ENCODE results near the gene GPRIN2. TPM values are rescaled to one million over a fixed set of nuclear protein-coding genes. Genes with fewer than 3 reads are reported as not detected.

GPRIN2 gene
- total and polyA plus RNA-seq, 4 experiments from 2014 or later: not detected

DNA sequence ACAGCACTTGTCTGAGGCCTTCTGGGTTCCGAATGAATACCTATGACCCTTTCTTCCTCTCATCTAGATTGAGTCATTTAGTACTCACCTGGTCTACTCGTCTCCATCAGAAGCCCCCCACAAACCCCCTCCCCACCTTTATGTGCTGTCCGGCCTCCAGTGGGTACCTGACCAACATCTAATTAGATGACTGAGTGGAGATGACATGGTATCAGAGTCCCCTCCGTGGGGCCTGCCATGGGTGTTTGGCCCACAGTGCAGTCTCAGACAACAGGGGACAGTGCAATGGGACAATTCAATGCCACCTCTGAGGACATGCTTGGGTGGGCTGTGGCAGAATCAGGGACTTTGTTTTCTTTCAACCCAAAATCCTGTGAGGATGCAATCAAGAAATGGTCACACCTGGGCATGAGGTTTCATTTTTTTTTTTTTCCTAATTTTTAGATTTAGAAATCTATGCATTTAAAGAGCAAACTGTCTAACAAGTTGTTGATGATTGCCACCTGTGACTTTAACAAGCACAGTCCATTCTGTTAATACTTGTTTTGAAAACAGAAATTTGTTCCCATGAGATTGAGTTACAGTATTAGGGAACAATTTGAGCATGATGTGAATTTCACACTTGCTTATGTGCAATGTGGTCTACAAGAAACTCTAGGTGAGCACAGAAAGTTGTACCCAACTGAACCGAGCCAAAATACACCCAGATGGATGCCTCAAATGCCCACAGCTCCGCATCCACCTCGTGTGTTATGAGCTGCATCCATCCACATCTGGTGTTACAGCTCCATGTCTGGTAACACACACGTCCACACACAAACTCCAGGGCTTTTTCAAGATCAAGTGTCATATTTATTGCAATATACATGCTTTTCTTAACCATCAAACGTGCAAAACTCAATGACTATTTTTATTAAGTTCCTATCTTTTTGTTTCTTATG is 27.5 kb downstream of the GPRIN2 start:
- H3K36me3 ChIP-seq (ENCODE audit: insufficient read depth, low read length): no peaks in the 10 kb centered on the region
- Mint-ChIP-seq H3K4me3 (no peak overlapping the region), H3K9me3 (no peaks in the 10 kb centered on the region), H3K27ac (no peak overlapping the region), H3K4me1 (no peaks in the 10 kb centered on the region), H3K36me3 (no peaks in the 10 kb centered on the region), H3K27me3 (no peaks in the 10 kb centered on the region)
- H3K4me3 ChIP-seq (ENCODE audit: low read length in 2 of 2): no peak overlapping the region
- intact Hi-C loops (cut with micrococcal nuclease): no loop called here
- ChIA-PET CTCF (ENCODE audit: partially characterized antibody) (interaction anchor here (1.4 kb wide), 1 partner anchor 16 kb away, joined by 3 read pairs; no protein-coding TSS in a partner anchor), POLR2A (ENCODE audit: partially characterized antibody) (no interaction called here)
- no peaks in the 10 kb centered on the region for H3K9me3 ChIP-seq (ENCODE audit: control insufficient read depth in 1 of 2, low read length in 2 of 2)
- no peaks in the 10 kb centered on the region for H3K27me3 ChIP-seq (ENCODE audit: insufficient read depth, low read length)
- no peak for DNase-seq
- no peak overlapping the region for H3K27ac ChIP-seq (ENCODE audit: low read depth, low read length)
- H3K4me1 ChIP-seq (ENCODE audit: insufficient read depth, low read length): no peaks in the 10 kb centered on the region

- intact Hi-C loops (cut with micrococcal nuclease): no loop called here
- H3K36me3 Mint-ChIP-seq: no peaks in the 10 kb centered on the region
- H3K27ac Mint-ChIP-seq: no peak overlapping the region
- no peaks in the 10 kb centered on the region for H3K36me3 ChIP-seq (ENCODE audit: insufficient read depth, low read length)
- POLR2A ChIA-PET (ENCODE audit: partially characterized antibody): no interaction called here
- H3K4me1 Mint-ChIP-seq: no peaks in the 10 kb centered on the region
- H3K4me1 ChIP-seq (ENCODE audit: insufficient read depth, low read length): no peaks in the 10 kb centered on the region
- no peaks in the 10 kb centered on the region for H3K9me3 Mint-ChIP-seq
- H3K4me3 Mint-ChIP-seq: no peak overlapping the region
- H3K9me3 ChIP-seq (ENCODE audit: control insufficient read depth in 1 of 2, low read length in 2 of 2): no peaks in the 10 kb centered on the region
- H3K27me3 Mint-ChIP-seq: no peaks in the 10 kb centered on the region
- no peak overlapping the region for H3K4me3 ChIP-seq (ENCODE audit: low read length in 2 of 2)
- peak in 1 of 5 donors; percentile 29 for DNase-seq
- H3K27me3 ChIP-seq (ENCODE audit: insufficient read depth, low read length): no peaks in the 10 kb centered on the region
- no peak overlapping the region for H3K27ac ChIP-seq (ENCODE audit: low read depth, low read length)
- CTCF ChIA-PET (ENCODE audit: partially characterized antibody): no interaction called here
These were observed 28.2 kb downstream of the GPRIN2 start for GRCh38 chr10:46528171-46528671.

GRCh38 chr10:46527241-46527811 is 29.1 kb downstream of the GPRIN2 start:
- H3K4me1 ChIP-seq (ENCODE audit: insufficient read depth, low read length): no peaks in the 10 kb centered on the region
- no peaks in the 10 kb centered on the region for H3K36me3 ChIP-seq (ENCODE audit: insufficient read depth, low read length)
- no peaks in the 10 kb centered on the region for H3K4me1 Mint-ChIP-seq
- intact Hi-C loops (cut with micrococcal nuclease): no loop called here
- H3K36me3 Mint-ChIP-seq: no peaks in the 10 kb centered on the region
- no peak overlapping the region for H3K27ac ChIP-seq (ENCODE audit: low read depth, low read length)
- no peak overlapping the region for H3K4me3 Mint-ChIP-seq
- H3K9me3 ChIP-seq (ENCODE audit: control insufficient read depth in 1 of 2, low read length in 2 of 2): no peaks in the 10 kb centered on the region
- no peaks in the 10 kb centered on the region for H3K9me3 Mint-ChIP-seq
- ChIA-PET CTCF (ENCODE audit: partially characterized antibody) (no interaction called here), POLR2A (ENCODE audit: partially characterized antibody) (no interaction called here)
- H3K27ac Mint-ChIP-seq: no peak overlapping the region
- no peaks in the 10 kb centered on the region for H3K27me3 Mint-ChIP-seq
- no peak overlapping the region for H3K4me3 ChIP-seq (ENCODE audit: low read length in 2 of 2)
- DNase-seq: peak in 1 of 5 donors; percentile 19
- H3K27me3 ChIP-seq (ENCODE audit: insufficient read depth, low read length): no peaks in the 10 kb centered on the region

DNA sequence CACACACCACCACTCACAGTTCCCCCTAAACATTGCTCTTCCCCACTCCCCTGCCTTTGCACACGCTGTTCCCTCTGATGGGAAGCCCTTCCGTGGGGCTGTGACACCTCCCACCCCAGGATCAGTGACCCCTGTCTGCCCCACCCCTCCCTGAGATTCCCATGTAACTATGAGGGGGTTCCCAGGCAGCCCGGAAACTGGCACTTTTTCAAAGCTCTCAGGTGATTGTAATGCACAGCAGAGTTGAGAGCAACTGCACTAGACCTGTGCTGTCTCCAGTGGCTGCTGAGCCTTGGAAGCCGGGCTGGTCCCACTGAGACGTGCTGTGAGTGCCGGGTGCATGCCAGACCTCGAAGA is 29.8 kb downstream of the GPRIN2 start:
- H3K4me1 ChIP-seq (ENCODE audit: insufficient read depth, low read length): no peaks in the 10 kb centered on the region
- H3K4me3 Mint-ChIP-seq: no peak overlapping the region
- no peak overlapping the region for H3K27ac Mint-ChIP-seq
- no peaks in the 10 kb centered on the region for H3K9me3 Mint-ChIP-seq
- H3K4me3 ChIP-seq (ENCODE audit: low read length in 2 of 2): no peak overlapping the region
- H3K36me3 Mint-ChIP-seq: no peaks in the 10 kb centered on the region
- intact Hi-C loops (cut with micrococcal nuclease): no loop called here
- H3K27me3 Mint-ChIP-seq: no peaks in the 10 kb centered on the region
- POLR2A ChIA-PET (ENCODE audit: partially characterized antibody): no interaction called here
- CTCF ChIA-PET (ENCODE audit: partially characterized antibody): no interaction called here
- DNase-seq: peak in 1 of 5 donors; percentile 23
- no peaks in the 10 kb centered on the region for H3K9me3 ChIP-seq (ENCODE audit: control insufficient read depth in 1 of 2, low read length in 2 of 2)
- no peaks in the 10 kb centered on the region for H3K27me3 ChIP-seq (ENCODE audit: insufficient read depth, low read length)
- no peaks in the 10 kb centered on the region for H3K4me1 Mint-ChIP-seq
- no peaks in the 10 kb centered on the region for H3K36me3 ChIP-seq (ENCODE audit: insufficient read depth, low read length)
- H3K27ac ChIP-seq (ENCODE audit: low read depth, low read length): no peak overlapping the region

DNA sequence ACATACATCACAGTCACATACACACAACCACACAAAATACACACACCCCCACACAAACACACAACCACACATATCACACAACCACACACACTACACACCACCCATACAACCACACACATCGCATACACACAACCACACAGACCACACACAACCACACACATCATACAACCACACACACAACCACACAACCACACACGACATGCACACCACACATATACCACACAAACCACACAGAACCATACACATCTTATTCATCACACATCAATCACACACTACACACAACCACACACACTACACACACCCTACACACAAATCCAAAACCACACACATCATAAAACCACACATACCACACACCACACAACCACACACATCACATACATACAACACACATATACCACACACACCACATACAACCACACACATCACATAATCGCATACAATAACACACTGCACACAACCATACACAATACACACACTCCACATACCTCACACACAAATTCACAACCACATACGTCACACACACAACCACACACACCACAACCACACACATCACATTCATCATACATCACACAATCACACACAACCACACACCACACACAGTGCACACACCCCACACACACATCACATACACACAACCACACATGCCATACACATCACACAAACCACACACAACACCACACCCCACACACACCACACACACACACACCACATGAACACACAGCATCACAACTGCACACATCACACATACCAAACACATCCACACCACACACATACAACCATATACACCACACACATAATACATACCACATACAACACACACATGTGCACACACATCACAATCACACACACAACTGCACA is 30.4 kb downstream of the GPRIN2 start:
- intact Hi-C loops (cut with micrococcal nuclease): no loop called here
- no peaks in the 10 kb centered on the region for H3K36me3 Mint-ChIP-seq
- no peaks in the 10 kb centered on the region for H3K27me3 Mint-ChIP-seq
- no peaks in the 10 kb centered on the region for H3K4me1 ChIP-seq (ENCODE audit: insufficient read depth, low read length)
- H3K27me3 ChIP-seq (ENCODE audit: insufficient read depth, low read length): no peaks in the 10 kb centered on the region
- ChIA-PET POLR2A (ENCODE audit: partially characterized antibody) (no interaction called here), CTCF (ENCODE audit: partially characterized antibody) (no interaction called here)
- H3K36me3 ChIP-seq (ENCODE audit: insufficient read depth, low read length): no peaks in the 10 kb centered on the region
- no peak overlapping the region for H3K27ac Mint-ChIP-seq
- H3K27ac ChIP-seq (ENCODE audit: low read depth, low read length): no peak overlapping the region
- H3K9me3 Mint-ChIP-seq: no peaks in the 10 kb centered on the region
- no peaks in the 10 kb centered on the region for H3K4me1 Mint-ChIP-seq
- H3K9me3 ChIP-seq (ENCODE audit: control insufficient read depth in 1 of 2, low read length in 2 of 2): no peaks in the 10 kb centered on the region
- no peak overlapping the region for H3K4me3 Mint-ChIP-seq
- H3K4me3 ChIP-seq (ENCODE audit: low read length in 2 of 2): no peak overlapping the region
- DNase-seq: no peak

DNA sequence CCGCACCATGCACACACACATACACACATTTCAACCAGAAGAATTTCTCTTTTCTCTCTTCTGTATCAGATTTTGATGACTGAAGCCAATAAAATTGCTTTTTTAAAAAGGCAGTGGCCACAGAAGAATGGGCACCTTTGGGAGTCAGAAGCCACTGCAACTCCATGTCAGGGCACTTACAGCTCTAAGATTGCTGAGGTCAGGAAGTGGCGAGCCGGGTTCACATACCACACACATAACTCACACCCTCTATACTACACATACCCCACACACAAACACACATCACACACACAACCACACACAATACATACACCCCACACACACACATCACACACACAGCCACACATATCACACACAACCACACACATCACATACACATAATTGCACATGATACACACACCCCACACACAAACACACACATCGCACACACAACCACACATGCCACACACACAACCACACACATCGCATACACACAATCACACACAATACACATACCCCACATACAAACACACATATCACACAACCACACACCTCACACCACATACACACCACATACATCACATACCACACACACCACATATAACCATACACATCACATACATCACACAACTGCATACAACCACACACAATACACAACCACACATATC is 31.2 kb downstream of the GPRIN2 start:
- Histone ChIP-seq H3K4me1 (ENCODE audit: insufficient read depth, low read length) (no peaks in the 10 kb centered on the region), H3K9me3 (ENCODE audit: control insufficient read depth in 1 of 2, low read length in 2 of 2) (no peaks in the 10 kb centered on the region), H3K4me3 (ENCODE audit: low read length in 2 of 2) (no peak overlapping the region), H3K27me3 (ENCODE audit: insufficient read depth, low read length) (no peaks in the 10 kb centered on the region), H3K27ac (ENCODE audit: low read depth, low read length) (no peak overlapping the region), H3K36me3 (ENCODE audit: insufficient read depth, low read length) (no peaks in the 10 kb centered on the region)
- no peaks in the 10 kb centered on the region for H3K4me1 Mint-ChIP-seq
- H3K4me3 Mint-ChIP-seq: no peak overlapping the region
- CTCF ChIA-PET (ENCODE audit: partially characterized antibody): no interaction called here
- intact Hi-C loops (cut with micrococcal nuclease): no loop called here
- DNase-seq: peak in 1 of 5 donors; percentile 25
- no peaks in the 10 kb centered on the region for H3K27me3 Mint-ChIP-seq
- POLR2A ChIA-PET (ENCODE audit: partially characterized antibody): no interaction called here
- H3K9me3 Mint-ChIP-seq: no peaks in the 10 kb centered on the region
- no peaks in the 10 kb centered on the region for H3K36me3 Mint-ChIP-seq
- no peak overlapping the region for H3K27ac Mint-ChIP-seq

Data from CD4-positive, alpha-beta memory T cell (primary cell).